Anterior cingulate cortex (tissue), 58 donors: ENCODE data around the gene GALNT7.

Experiments used
- DNase-seq, 58 donors: peaks; one replicate each; lab custom pipeline; 2025; lab: John Stamatoyannopoulos, UW

Gene GALNT7

GRCh38 chr4:173282626-173283025, 114.0 kb downstream of the GALNT7 start:
- DNase-seq, result no peak

GRCh38 chr4:173284463-173284862, 115.9 kb downstream of the GALNT7 start:
- no peak for DNase-seq

GRCh38 chr4:173287486-173287885, 118.9 kb downstream of the GALNT7 start:
- DNase-seq, result no peak

GRCh38 chr4:173288296-173288695, 119.7 kb downstream of the GALNT7 start:
- DNase-seq, result peak in 22 of 58 donors; percentile 8 to 60 (median 22)

- DNase-seq, result no peak
Observed at GRCh38 chr4:173288698-173289352, 120.2 kb downstream of the GALNT7 start.

- DNase-seq, result no peak
Observed at GRCh38 chr4:173289353-173289727, 120.7 kb downstream of the GALNT7 start.

GRCh38 chr4:173291899-173292298, 123.3 kb downstream of the GALNT7 start:
- DNase-seq, result no peak

- DNase-seq, result no peak
Observed at GRCh38 chr4:173293663-173294062, 125.1 kb downstream of the GALNT7 start.

- no peak for DNase-seq
Observed at GRCh38 chr4:173294444-173294843, 125.8 kb downstream of the GALNT7 start.

GRCh38 chr4:173301518-173302201, 133.0 kb downstream of the GALNT7 start:
- peak in 2 of 58 donors; percentile 6 to 37 for DNase-seq

- no peak for DNase-seq
Observed at GRCh38 chr4:173307778-173308177, 139.2 kb downstream of the GALNT7 start.

GRCh38 chr4:173311368-173311767, 142.8 kb downstream of the GALNT7 start:
- no peak for DNase-seq

- DNase-seq, result no peak
Observed at GRCh38 chr4:173314715-173315114, 146.1 kb downstream of the GALNT7 start.

- no peak for DNase-seq
Observed at GRCh38 chr4:173316060-173316459, 147.4 kb downstream of the GALNT7 start.

GRCh38 chr4:173317004-173317403, 148.4 kb downstream of the GALNT7 start:
- no peak for DNase-seq

GRCh38 chr4:173318240-173318639, 149.6 kb downstream of the GALNT7 start:
- no peak for DNase-seq

GRCh38 chr4:173318648-173319211, 150.1 kb downstream of the GALNT7 start:
- no peak for DNase-seq

- DNase-seq, result no peak
Observed at GRCh38 chr4:173319696-173320095, 151.1 kb downstream of the GALNT7 start.

- no peak for DNase-seq
Observed at GRCh38 chr4:173325007-173325736, 156.6 kb downstream of the GALNT7 start.

- DNase-seq, result no peak
Observed at GRCh38 chr4:173328236-173328901, 159.8 kb downstream of the GALNT7 start.

GRCh38 chr4:173330590-173330989, 162.0 kb downstream of the GALNT7 start:
- DNase-seq, result no peak
